ENCODE data around the gene SYNGAP1.

GRCh38 chr6:33481192-33481591, 61.3 kb downstream of the SYNGAP1 start:
- TF ChIP-seq MXI1 (conservative IDR thresholded peaks at IDR 0.05; ENCODE audit: poor library complexity, severe bottlenecking) (no peak), REST (IDR thresholded peaks at IDR 0.05; ENCODE audit: borderline replicate concordance) (no peak), EP300 (conservative IDR thresholded peaks at IDR 0.05; ENCODE audit: poor library complexity, severe bottlenecking) (no peak), TAF1 (IDR thresholded peaks at IDR 0.05; ENCODE audit: low read depth) (no peak), POLR2AphosphoS5 (IDR thresholded peaks at IDR 0.05) (no peak), RAD21 (conservative IDR thresholded peaks at IDR 0.05) (no peak)
- TF ChIP-seq, protein P1, sequence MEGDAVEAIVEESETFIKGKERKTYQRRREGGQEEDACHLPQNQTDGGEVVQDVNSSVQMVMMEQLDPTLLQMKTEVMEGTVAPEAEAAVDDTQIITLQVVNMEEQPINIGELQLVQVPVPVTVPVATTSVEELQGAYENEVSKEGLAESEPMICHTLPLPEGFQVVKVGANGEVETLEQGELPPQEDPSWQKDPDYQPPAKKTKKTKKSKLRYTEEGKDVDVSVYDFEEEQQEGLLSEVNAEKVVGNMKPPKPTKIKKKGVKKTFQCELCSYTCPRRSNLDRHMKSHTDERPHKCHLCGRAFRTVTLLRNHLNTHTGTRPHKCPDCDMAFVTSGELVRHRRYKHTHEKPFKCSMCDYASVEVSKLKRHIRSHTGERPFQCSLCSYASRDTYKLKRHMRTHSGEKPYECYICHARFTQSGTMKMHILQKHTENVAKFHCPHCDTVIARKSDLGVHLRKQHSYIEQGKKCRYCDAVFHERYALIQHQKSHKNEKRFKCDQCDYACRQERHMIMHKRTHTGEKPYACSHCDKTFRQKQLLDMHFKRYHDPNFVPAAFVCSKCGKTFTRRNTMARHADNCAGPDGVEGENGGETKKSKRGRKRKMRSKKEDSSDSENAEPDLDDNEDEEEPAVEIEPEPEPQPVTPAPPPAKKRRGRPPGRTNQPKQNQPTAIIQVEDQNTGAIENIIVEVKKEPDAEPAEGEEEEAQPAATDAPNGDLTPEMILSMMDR (IDR thresholded peaks at IDR 0.05; ENCODE audit: poor library complexity, severe bottlenecking) = no peak

All from neural cell (in vitro differentiated cells).